MM.1S (cell line): ENCODE measurements around the gene SLC39A3.

ENCODE experiments used
- EZH2phosphoT487 ChIP-seq: fragments of 300-600 bp; sonication (generic); IDR thresholded peaks from 2 replicates; pipeline ENCODE4 v1.6.1; 2018; ENCODE audit warnings: antibody characterized with exemption, low read length
- TF ChIP-seq, protein P1 (sequence below): fragments of 300-600 bp; sonication (generic); IDR thresholded peaks from 2 replicates; pipeline ENCODE4 v1.5.1; 2016; ENCODE audit warnings: antibody characterized with exemption, low read length, mixed read lengths

DNA sequence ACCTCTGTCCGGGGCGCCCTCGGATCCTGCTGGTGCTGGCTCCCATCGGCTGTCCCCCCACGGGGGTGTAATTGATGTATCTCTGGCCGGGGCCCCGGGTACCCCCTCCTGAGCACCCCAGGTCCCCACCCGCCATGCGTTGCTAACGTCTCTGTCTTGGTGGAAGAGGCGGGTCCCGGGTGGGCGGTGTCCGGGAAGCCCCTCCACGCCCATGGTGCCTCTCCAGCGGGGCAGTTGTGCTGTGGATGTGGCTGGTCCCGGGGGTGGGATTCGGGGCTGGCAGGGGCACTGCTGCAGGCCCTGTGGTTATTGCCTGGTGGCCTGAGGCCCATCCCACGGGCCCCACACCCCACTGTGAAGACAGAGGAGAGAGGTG is 23.6 kb downstream of the SLC39A3 start:
- TF ChIP-seq, protein P1, sequence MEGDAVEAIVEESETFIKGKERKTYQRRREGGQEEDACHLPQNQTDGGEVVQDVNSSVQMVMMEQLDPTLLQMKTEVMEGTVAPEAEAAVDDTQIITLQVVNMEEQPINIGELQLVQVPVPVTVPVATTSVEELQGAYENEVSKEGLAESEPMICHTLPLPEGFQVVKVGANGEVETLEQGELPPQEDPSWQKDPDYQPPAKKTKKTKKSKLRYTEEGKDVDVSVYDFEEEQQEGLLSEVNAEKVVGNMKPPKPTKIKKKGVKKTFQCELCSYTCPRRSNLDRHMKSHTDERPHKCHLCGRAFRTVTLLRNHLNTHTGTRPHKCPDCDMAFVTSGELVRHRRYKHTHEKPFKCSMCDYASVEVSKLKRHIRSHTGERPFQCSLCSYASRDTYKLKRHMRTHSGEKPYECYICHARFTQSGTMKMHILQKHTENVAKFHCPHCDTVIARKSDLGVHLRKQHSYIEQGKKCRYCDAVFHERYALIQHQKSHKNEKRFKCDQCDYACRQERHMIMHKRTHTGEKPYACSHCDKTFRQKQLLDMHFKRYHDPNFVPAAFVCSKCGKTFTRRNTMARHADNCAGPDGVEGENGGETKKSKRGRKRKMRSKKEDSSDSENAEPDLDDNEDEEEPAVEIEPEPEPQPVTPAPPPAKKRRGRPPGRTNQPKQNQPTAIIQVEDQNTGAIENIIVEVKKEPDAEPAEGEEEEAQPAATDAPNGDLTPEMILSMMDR = no peak
- TF ChIP-seq EZH2phosphoT487 = no peak
